SK-N-SH (cell line): Measurements from ENCODE around the gene HS6ST3.

ENCODE experiments used
- EP300 ChIP-seq, 2 experiments: IDR thresholded peaks; 2 replicates each; pipeline versions ENCODE4 v1.4.0 to v1.6.1; 2012; ENCODE audit warnings: borderline replicate concordance in 1 of 2, low read depth in 1 of 2, low read length in 1 of 2
- EZH2phosphoT487 ChIP-seq: fragments of 200-600 bp; sonication (generic); IDR thresholded peaks from 2 replicates; pipeline ENCODE4 v1.6.1; 2017; ENCODE audit warnings: low read depth, mixed run types, mild to moderate bottlenecking, antibody characterized with exemption, moderate library complexity, borderline replicate concordance
- FOXJ3 ChIP-seq: sonication (generic); formaldehyde crosslinking; IDR thresholded peaks from 2 replicates; pipeline ENCODE4 v1.5.1; 2020; ENCODE audit warnings: mild to moderate bottlenecking, missing genetic modification reagents
- GATA2 ChIP-seq: sonication (generic); formaldehyde crosslinking; IDR thresholded peaks from 2 replicates; pipeline ENCODE4 v1.5.0; 2020; ENCODE audit warnings: mild to moderate bottlenecking, missing genetic modification reagents
- JUND ChIP-seq: IDR thresholded peaks from 2 replicates; pipeline ENCODE4 v1.4.0; 2012
- POLR2AphosphoS5 ChIP-seq: IDR thresholded peaks from 2 replicates; pipeline ENCODE4 v1.6.1; 2012; ENCODE audit warnings: low read depth, low read length
- RAD21 ChIP-seq: IDR thresholded peaks from 2 replicates; pipeline ENCODE4 v1.6.1; 2012; ENCODE audit warnings: mild to moderate bottlenecking, low read length
- RCOR1 ChIP-seq: fragments of 150-350 bp; IDR thresholded peaks from 2 replicates; pipeline ENCODE4 v1.6.1; 2017; ENCODE audit warnings: antibody characterized with exemption, low read length
- RFX5 ChIP-seq: IDR thresholded peaks from 2 replicates; pipeline ENCODE4 v1.6.1; 2012; ENCODE audit warnings: mild to moderate bottlenecking, improper control_type of control experiment, low read length
- TEAD4 ChIP-seq: IDR thresholded peaks from 2 replicates; pipeline ENCODE4 v1.4.0; 2012; ENCODE audit warnings: mild to moderate bottlenecking, borderline replicate concordance; ENCODE audit not compliant: insufficient read depth
- TF ChIP-seq, protein P1 (sequence below): fragments of 200-600 bp; sonication (generic); IDR thresholded peaks from 2 replicates; pipeline ENCODE4 v1.6.1; 2017; ENCODE audit warnings: antibody characterized with exemption, mild to moderate bottlenecking, moderate library complexity
- TF ChIP-seq, protein P2 (sequence below): IDR thresholded peaks from 2 replicates; pipeline ENCODE4 v1.4.0; 2012; ENCODE audit warnings: low read depth
- TF ChIP-seq, protein P3 (sequence below): IDR thresholded peaks from 2 replicates; pipeline ENCODE4 v1.6.1; 2012; ENCODE audit warnings: mild to moderate bottlenecking, low read depth, low read length, moderate library complexity
- TF ChIP-seq, protein P4 (sequence below): IDR thresholded peaks from 2 replicates; pipeline ENCODE4 v1.4.0; 2012; ENCODE audit warnings: low read depth, borderline replicate concordance

DNA sequence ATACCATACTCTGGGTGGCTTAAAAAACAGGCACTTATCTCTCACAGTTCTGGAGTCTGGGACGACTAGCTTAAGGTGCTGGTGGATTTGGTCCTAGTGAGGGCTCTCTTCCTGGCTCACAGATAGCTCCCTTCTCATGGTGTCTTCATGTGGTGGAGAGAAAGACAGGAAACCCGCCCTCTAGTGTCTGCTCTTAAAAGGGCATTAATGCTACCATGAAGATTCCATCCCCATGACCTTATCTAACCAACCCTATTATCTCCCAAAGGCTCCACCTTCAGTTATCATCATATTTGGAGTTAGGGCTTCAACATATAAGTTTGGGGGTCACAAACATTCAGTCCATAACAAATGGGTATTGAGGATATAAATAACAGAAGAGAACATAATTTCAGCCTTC is 139.4 kb downstream of the HS6ST3 start:
- TF ChIP-seq FOXJ3 (CRISPR knock-in tag): no peak
- no peak for TF ChIP-seq POLR2AphosphoS5
- TF ChIP-seq, protein P1, sequence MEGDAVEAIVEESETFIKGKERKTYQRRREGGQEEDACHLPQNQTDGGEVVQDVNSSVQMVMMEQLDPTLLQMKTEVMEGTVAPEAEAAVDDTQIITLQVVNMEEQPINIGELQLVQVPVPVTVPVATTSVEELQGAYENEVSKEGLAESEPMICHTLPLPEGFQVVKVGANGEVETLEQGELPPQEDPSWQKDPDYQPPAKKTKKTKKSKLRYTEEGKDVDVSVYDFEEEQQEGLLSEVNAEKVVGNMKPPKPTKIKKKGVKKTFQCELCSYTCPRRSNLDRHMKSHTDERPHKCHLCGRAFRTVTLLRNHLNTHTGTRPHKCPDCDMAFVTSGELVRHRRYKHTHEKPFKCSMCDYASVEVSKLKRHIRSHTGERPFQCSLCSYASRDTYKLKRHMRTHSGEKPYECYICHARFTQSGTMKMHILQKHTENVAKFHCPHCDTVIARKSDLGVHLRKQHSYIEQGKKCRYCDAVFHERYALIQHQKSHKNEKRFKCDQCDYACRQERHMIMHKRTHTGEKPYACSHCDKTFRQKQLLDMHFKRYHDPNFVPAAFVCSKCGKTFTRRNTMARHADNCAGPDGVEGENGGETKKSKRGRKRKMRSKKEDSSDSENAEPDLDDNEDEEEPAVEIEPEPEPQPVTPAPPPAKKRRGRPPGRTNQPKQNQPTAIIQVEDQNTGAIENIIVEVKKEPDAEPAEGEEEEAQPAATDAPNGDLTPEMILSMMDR: peak; percentile 58
- TF ChIP-seq, protein P2, sequence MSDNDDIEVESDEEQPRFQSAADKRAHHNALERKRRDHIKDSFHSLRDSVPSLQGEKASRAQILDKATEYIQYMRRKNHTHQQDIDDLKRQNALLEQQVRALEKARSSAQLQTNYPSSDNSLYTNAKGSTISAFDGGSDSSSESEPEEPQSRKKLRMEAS: no peak
- TF ChIP-seq RFX5: no peak
- TF ChIP-seq, protein P3, sequence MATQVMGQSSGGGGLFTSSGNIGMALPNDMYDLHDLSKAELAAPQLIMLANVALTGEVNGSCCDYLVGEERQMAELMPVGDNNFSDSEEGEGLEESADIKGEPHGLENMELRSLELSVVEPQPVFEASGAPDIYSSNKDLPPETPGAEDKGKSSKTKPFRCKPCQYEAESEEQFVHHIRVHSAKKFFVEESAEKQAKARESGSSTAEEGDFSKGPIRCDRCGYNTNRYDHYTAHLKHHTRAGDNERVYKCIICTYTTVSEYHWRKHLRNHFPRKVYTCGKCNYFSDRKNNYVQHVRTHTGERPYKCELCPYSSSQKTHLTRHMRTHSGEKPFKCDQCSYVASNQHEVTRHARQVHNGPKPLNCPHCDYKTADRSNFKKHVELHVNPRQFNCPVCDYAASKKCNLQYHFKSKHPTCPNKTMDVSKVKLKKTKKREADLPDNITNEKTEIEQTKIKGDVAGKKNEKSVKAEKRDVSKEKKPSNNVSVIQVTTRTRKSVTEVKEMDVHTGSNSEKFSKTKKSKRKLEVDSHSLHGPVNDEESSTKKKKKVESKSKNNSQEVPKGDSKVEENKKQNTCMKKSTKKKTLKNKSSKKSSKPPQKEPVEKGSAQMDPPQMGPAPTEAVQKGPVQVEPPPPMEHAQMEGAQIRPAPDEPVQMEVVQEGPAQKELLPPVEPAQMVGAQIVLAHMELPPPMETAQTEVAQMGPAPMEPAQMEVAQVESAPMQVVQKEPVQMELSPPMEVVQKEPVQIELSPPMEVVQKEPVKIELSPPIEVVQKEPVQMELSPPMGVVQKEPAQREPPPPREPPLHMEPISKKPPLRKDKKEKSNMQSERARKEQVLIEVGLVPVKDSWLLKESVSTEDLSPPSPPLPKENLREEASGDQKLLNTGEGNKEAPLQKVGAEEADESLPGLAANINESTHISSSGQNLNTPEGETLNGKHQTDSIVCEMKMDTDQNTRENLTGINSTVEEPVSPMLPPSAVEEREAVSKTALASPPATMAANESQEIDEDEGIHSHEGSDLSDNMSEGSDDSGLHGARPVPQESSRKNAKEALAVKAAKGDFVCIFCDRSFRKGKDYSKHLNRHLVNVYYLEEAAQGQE: no peak
- TF ChIP-seq EP300 (IDR thresholded peaks at IDR 0.05; ENCODE audit: borderline replicate concordance in 1 of 2, low read depth in 1 of 2, low read length in 1 of 2): no peak
- no peak for TF ChIP-seq TEAD4
- TF ChIP-seq, protein P4, sequence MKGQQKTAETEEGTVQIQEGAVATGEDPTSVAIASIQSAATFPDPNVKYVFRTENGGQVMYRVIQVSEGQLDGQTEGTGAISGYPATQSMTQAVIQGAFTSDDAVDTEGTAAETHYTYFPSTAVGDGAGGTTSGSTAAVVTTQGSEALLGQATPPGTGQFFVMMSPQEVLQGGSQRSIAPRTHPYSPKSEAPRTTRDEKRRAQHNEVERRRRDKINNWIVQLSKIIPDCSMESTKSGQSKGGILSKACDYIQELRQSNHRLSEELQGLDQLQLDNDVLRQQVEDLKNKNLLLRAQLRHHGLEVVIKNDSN: no peak
- TF ChIP-seq EZH2phosphoT487: no peak
- no peak for TF ChIP-seq RCOR1
- no peak for TF ChIP-seq GATA2 (CRISPR knock-in tag)
- TF ChIP-seq JUND: no peak
- TF ChIP-seq RAD21: peak; percentile 39
